NCI-H1092 (cell line): ENCODE results near the gene FBXO21.
A peak's percentile ranks its signal among the peaks of the same experiment; 100 is the strongest.
"Not testable (repeated sequence)": the region's sequence is repeated elsewhere in the genome, so short reads cannot be mapped to it uniquely, and the experiment has no call there.

ENCODE experiments used
- DNase-seq: peaks from one replicate; lab custom pipeline; 2025; lab: John Stamatoyannopoulos, UW

The FBXO21 gene

DNA sequence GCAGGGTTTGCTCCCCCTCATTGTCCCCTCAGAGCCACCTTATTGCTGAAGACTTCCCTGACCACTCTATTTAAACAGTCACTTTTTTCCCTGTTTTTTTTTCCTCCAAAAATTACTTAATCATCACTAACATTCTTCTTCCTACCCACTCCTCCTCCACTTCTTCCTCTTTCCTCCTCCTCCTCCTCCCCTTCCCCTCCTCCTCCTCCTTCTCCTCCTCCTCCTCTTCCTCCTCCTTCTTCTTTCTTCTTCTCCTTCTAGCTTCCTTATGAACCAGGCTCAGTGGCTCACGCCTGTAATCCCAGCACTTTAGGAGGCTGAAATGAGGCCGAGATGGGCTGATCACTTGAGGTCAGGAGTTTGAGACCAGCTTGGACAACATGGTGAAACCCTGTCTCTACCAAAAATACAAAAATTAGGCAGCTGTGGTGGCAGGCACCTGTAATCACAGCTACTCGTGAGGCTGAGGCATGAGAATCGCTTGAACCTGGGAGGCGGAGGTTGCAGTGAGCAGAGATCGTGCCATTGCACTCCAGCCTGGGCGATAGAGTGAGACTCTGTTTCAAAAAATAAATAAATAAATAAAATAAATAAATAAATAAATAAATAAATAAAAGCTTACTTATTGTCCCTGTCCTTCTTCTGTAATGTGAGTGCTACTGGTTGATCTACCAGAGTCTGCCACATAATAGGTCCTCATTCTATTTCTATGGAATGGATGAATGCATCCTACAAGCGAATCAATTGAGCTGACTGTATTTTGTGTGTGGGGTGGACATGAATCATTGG, 9.9 kb upstream of the FBXO21 start:
- not testable (repeated sequence) for DNase-seq

GRCh38 chr12:117196334-117196733, 6.1 kb upstream of the FBXO21 start:
- DNase-seq: not testable (repeated sequence)

DNA sequence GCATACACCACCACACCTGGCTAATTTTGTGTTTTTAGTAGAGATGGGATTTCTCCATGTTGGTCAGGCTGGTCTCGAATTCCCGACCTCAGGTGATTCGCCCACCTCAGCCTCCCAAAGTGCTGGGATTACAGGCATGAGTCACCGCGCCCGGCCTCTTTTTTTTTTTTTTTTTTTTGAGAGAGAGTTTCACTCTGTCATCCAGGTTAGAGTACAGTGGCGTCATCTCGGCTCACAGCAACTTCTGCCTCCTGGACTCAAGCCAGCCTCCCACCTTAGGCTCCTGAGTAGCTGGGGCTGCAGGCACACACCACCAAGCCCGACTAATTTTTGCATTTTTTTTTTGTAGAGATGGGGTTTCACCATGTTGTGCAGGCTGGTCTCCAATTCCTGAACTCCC, 4.8 kb upstream of the FBXO21 start:
- DNase-seq: not testable (repeated sequence)

GRCh38 chr12:117193903-117194302, 3.6 kb upstream of the FBXO21 start:
- DNase-seq: no peak

- not testable (repeated sequence) for DNase-seq
Observed at GRCh38 chr12:117192581-117192980, 2.3 kb upstream of the FBXO21 start.

GRCh38 chr12:117192057-117192456, 1.8 kb upstream of the FBXO21 start:
- DNase-seq: no peak

DNA sequence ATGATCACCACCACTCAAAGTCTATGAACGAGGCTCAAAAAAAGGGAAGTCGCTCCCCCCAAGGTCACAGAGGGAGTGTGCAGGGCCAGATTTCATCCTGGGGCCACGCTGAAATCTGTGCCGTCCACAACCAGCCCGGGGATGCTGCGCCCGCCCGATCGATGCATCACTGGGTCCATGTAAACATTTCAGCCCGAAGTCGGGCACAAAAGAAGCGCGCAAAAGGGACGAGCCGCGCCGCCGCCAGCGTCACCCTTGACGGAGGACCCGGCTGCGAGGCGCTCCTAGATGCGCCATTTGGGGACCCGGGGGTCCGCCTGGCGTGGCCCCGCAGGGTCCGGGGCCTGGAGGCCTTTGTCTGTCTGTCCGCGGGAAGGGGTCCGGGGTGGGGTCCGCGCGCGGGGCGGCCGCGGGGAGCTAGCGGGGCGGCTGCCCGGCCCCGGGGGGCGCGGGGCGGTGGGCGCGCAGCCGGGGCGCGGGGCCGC, 503 bp downstream of the FBXO21 start:
- DNase-seq: peak; percentile 14

GRCh38 chr12:117188961-117189724, 1.1 kb downstream of the FBXO21 start:
- no peak for DNase-seq

DNA sequence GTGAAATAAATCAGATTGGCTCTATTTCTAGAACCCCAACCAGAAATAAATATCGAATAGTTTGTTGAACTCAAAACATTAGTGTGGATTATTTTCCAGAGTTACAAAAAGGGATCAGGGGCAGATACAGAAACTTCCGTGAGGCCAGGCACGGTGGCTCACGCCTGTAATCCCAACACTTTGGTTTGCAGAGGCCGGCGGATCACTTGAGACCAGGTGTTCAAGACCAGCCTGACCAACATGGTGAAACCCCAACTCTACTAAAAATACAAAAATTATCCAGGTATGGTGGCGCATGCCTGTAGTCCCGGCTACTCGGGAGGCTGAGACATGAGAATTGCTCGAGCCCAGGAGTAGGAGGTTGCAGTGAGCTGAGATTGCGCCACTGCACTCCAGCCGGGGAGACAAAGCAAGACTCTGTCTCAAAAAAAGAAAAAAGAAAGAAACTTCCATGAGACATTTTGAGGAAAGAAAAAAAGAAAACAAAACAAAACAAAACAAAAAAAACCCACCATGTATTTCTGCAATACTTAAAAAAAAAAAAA, 2.1 kb downstream of the FBXO21 start:
- no peak for DNase-seq

- DNase-seq: no peak
Observed at GRCh38 chr12:117187421-117187820, 2.8 kb downstream of the FBXO21 start.

- DNase-seq: no peak
Observed at GRCh38 chr12:117182866-117183265, 7.4 kb downstream of the FBXO21 start.

GRCh38 chr12:117181468-117181843, 8.8 kb downstream of the FBXO21 start:
- not testable (repeated sequence) for DNase-seq

- no peak for DNase-seq
Observed at GRCh38 chr12:117180758-117181467, 9.4 kb downstream of the FBXO21 start.

DNA sequence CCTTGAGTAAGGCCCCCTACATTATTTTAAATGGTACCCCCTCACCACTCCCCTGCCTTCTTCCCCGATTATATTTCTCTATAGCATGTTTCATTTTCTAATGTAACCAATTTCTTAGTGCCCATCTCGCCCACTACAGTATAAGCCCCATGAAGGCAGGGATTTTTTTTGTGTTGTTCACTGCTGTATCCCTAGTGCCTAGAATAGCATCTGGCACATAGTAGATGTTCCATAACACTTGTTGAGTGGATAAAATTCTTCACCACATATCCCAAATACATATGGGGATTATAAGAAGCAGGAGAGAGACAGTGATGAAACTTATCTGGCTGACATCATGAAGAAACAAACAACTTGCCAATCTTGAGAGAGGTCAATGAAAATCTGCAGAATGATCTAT, 11.5 kb downstream of the FBXO21 start:
- DNase-seq: no peak

DNA sequence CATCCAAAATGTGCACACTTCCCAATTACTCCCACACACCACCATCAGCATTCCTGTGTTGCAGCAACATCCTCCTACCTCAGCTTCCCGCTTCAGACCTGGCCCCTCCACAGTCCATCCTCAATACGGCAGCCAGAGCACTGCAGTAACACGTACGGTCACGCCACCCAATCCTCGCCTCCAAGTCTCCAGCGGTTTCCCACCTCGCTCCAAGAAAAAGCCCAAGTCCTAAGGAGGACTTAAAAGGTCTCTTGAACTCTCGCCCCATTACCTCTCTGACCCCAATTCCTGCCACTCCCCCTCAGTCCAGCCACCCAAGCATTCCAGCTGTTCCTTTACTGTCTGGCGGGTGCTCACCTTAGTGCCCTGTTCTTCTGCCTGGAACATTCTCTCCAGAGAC, 12.0 kb downstream of the FBXO21 start:
- DNase-seq: no peak

- DNase-seq: no peak
Observed at GRCh38 chr12:117172168-117172567, 18.1 kb downstream of the FBXO21 start.

DNA sequence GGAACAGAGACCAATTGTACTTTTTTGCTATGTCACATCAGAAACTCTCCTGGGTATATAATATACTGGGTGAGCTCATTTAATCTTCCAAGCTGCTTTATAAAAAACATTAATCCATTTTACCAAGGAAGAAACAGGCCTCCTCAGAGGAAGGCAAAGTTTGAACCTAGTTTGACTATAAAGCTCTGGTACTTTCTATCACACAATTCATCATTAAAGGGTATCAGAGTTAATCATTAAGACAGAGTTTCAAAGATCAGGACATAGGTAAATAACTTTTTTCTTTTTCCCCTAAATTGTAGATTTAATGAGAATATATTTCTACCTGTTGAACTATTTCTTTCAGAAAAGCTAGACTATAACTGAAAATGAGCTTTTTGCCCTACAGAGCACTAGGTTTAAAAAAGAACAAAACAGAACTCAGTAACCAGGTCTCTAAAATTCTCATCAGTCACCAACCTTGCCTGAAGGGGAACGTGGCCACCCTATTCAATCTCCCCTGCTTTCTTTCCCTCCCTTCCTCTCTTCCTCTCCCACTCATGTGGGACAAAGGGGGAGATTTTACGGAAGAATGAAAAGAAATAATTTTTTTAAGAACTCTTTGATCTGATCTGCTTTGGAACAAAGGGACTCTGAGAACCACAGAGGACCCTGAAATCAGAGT, 18.6 kb downstream of the FBXO21 start:
- no peak for DNase-seq

DNA sequence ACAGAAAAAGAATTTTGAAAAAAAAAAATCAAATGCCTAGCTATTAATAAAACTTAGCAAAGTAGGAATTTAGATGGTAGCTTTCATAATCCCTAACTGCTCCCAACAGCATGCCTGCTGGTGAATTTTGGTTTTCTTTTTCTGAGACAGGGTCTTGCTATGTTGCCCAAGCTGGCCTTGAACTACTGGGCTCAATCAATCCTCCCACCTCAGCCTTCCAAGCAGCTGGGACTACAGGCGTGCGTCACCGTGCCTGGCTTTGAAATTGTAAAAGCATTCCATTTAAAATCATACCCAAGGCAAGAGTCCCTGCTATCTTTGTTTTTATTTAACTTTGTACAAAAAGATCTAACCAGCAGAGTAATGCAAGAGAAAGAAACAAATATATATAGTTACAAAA, 20.7 kb downstream of the FBXO21 start:
- no peak for DNase-seq

DNA sequence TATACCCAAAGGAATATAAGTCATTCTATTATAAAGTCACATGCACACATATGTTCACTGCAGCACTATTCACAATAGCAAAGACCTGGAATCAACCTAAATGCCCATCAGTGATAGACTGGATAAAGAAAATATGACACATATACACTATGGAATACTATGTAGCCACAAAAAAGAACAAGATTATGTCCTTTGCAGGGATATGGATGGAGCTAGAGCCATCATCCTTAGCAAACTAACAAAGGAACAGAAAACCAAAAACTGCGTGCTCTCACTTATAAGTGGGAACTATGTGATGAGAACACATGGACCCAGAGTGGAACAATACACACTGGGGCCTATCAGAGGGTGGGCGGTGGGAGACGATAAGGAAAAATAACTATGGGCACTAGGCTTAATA, 21.3 kb downstream of the FBXO21 start:
- DNase-seq: no peak

DNA sequence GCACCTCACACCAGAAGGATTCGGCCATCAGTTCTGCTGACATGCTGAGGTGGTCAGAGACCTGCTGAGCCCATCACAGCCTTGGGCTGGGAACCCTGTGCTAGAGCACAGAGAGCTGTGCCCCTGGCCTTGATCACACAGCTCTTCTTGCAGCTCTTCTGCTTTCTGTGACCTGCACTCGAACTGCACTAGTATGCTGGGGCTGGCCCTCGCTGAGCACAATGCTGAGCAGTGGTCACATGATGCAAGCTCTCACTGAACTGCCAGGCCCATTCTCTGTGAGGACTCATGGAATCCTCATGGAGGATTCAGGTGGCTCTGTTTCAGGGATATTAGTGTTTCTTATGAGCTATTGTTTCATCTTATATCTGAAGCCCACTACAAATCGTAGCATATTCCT, 22.5 kb downstream of the FBXO21 start:
- no peak for DNase-seq

DNA sequence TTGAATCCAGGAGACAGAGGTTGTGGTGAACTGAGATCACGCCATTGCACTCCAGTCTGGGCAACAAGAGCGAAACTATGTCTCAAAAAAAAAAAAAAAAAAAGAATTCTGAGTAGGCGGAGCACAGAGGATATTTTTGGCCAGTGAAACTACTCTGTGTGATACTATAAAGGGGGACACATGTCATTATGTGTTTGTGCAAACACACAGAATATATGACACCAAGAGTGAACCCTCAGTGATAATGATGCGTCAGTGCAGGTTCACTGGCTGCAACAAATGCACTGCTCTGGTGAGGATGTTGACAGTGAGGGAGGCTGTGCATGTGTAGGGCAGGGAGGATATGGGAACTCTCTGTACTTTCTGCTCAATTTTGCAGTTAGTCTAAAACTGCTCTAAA, 24.2 kb downstream of the FBXO21 start:
- DNase-seq: no peak

GRCh38 chr12:117165342-117165741, 24.9 kb downstream of the FBXO21 start:
- peak; percentile 27 for DNase-seq
